ENCODE data around the gene IKZF4.
A peak's percentile ranks its signal among the peaks of the same experiment; 100 is the strongest.
"Not testable (repeated sequence)": the region's sequence is repeated elsewhere in the genome, so short reads cannot be mapped to it uniquely, and the experiment has no call there.

The IKZF4 gene

GRCh38 chr12:56020423-56021184, at the start of gene IKZF4:
Gene IKZF4 (plus strand): TSS chr12:56021043. CDS start chr12:56021494, 451 bp downstream.
- DNase-seq = no peak

- DNase-seq = no peak
These were observed 48.8 kb upstream of the IKZF4 start for GRCh38 chr12:55972042-55972441.

GRCh38 chr12:55972456-55972855, 48.4 kb upstream of the IKZF4 start:
- no peak for DNase-seq

- no peak for DNase-seq
These were observed 47.8 kb upstream of the IKZF4 start for GRCh38 chr12:55972911-55973598.

DNA sequence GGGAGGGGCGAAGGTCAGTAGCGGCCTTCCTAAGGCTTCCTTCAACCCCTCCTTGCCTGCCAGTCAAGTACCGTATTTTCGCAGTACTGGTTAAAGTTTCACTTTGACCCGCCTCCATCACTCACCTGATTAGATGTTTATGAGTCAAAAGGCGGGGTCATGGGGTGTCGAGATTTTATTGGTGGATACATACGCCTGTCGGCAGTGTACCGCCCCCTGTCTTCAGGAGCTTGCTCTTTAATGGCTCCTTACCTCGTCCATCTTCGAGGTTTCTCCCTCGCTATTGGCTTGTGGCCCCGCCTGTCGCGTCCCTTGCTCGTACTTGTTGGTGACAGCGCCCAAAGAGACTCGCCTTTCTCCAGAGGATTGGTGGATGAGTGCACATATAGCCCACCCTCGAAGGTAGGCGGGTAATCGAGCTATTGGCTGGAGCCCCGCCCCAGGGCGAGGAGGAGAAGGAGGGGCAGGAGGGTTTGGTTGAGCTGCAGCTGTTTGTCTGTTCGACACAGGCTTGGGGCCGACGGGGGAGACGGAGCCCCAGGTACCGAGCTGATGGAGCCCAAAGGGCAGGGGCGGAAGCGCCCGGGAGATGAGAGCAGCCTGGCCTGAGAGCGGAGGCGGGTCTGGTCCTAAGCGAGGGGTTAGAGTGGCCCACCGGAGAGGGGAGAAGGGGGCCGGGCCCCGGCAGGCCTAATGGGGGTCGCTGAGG, 47.1 kb upstream of the IKZF4 start, which contains the start of gene RAB5B:
Gene RAB5B, plus strand, starts transcription at position 480 of the 709 bp plus-strand sequence. CDS start 12,883 bp downstream, outside the sequence.
- peak; percentile 96 for DNase-seq

DNA sequence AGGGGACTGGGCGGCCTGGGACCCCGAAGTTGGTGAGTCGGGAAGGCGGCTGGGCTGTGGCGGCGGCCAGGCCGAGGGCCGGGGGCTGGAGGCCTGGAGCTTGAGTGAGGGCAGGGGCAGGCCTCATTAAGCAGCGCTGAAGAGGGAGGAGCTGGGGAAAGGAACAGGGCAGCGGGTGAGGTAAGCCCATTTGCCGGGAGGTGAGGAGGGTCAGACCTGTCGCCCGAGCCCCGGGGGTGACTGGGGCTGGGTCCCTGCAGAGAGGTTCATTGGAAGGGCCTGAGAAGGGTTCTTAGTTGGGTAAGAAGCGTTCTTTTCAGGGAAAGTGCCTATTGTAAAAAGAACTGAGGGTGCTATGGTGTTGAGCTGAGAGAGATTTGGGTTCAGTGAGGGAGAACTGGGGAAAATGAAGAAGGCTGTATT, 46.5 kb upstream of the IKZF4 start:
- DNase-seq = peak; percentile 30

- DNase-seq = no peak
These were observed 42.5 kb upstream of the IKZF4 start for GRCh38 chr12:55978393-55978792.

- no peak for DNase-seq
These were observed 41.8 kb upstream of the IKZF4 start for GRCh38 chr12:55979069-55979468.

DNA sequence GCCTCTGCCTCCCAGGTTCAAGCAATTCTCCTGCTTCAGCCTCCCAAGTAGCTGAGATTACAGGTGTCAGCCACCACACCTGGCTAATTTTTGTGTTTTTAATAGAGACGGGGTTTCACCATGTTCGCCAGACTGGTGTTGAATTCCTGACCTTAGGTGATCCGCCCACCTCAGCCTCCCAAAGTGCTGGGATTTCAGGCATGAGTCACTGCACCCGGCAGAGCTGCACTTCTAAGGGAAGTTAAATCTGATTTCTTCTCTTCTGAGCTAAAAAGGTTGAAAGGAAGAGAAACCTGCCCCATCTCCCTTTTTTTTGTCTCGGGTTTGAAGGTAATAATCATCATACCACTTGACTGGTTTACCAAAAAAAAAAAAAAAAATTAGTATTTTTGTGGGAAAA, 39.0 kb upstream of the IKZF4 start:
- not testable (repeated sequence) for DNase-seq

GRCh38 chr12:55982319-55982936, 38.4 kb upstream of the IKZF4 start:
- DNase-seq = no peak

DNA sequence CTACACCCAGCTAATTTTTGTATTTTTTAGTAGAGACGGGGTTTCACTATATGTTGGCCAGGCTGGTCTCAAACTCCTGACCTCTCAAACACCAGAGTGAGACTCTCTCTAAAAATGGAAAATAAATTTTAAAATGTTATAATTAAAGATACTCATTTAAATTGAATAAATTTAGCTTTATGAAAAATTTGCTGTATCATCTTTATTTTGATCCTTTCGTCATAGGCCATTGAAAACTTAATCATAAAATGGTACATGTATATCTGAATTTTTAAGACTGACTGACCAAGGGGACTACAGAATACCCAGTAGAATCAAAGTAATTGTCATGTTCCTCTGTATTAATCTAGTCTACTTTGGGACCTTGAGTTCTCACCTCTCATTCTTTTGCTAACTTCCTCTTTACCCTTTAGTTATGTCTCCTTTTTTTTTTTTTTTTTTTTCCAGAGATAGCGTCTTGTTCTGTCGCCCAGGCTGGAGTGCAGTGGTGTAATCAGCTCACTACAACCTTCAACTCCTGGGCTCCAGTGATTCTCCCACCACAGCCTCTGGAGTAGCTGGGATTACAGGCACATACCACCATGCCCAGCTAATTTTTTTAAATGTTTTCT, 37.5 kb upstream of the IKZF4 start:
- no peak for DNase-seq

DNA sequence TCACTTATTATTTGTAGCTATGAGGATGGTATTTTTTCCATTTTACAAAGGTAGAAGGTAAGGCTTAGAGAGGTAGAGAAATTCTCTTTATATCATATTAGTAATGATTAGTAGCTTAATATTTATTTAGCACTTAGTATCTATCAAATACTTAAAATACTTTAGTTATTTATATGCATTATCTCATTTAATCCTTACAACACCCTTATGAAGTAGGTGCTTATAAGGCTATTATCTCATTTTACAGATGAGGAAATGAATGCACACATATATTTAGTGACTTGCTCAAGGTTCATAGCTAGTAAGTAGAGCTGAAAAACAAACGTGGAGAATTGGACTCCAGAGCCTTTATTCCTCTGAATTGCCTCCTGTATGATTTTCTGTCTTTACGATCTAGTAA, 36.0 kb upstream of the IKZF4 start:
- no peak for DNase-seq

DNA sequence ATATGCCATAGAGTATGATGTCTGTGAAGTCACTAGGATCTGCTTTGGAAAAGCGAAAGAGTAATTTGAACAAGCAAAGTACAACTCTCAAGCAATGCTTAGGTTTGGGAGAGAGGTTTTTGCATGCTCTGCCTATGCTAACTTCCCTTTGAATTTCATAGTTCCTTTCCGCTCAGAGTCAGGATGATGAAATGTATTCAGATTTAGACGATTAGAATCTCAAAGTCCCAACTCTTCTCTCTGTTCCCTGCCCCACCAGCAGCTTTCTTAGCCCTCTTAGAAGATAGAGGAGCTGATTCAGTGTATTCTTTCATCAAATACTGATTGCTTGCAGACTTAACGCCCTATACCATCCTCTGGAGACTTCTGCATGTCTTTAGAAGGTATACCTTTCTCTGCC, 35.5 kb upstream of the IKZF4 start:
- DNase-seq = no peak

GRCh38 chr12:55985976-55986375, 34.9 kb upstream of the IKZF4 start:
- DNase-seq = not testable (repeated sequence)

GRCh38 chr12:55991110-55991509, 29.7 kb upstream of the IKZF4 start:
- DNase-seq = no peak

GRCh38 chr12:55993230-55993853, 27.5 kb upstream of the IKZF4 start:
- no peak for DNase-seq

DNA sequence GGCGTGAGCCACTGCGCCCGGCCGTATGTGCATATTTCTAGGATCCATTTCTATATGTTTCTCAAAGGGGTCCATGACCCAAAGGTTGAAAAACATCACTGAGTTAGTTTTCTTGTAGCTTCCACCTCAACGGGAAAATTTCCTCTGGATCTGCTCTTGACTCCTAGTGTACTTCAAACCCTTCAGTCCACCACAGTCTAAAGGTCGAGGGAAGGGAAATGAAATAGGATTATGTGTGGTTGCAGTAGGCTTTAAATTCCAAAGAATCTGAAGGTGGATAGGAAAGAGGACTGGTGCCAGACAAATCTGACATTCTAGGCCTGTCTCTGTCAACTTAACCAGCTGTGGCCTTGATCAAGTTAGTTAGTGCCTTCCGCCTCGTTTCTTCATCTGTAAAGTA, 25.5 kb upstream of the IKZF4 start:
- no peak for DNase-seq

DNA sequence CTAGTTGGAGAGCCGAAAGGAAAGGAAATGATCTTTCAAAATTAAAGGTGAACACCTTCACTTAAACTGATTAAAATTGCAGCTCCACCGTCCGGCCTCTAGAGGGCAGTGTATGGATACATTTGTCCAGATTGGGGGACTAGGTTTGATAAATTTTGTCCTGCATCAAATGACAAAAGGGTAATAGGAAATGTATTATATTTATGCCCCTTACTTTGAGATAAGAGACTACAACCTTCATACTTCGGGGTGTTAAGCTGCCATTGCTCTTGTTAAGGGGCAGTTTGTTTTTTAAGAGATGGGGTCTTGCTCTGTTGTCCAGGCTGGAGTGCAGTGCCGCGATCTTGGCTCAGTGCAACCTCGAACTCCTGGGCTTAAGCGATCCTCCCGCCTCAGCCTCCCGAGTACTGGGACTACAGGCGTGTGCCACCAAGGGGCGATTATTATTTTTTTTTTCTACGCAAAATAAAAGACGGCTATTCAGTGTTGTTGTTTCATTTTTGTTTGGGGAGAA, 24.6 kb upstream of the IKZF4 start:
- DNase-seq = peak; percentile 56

- DNase-seq = no peak
These were observed 23.9 kb upstream of the IKZF4 start, which contains the start of gene SUOX for GRCh38 chr12:55996715-55997534. Gene SUOX (plus strand): TSS chr12:55997276. CDS start chr12:56002222, 4,946 bp downstream.

DNA sequence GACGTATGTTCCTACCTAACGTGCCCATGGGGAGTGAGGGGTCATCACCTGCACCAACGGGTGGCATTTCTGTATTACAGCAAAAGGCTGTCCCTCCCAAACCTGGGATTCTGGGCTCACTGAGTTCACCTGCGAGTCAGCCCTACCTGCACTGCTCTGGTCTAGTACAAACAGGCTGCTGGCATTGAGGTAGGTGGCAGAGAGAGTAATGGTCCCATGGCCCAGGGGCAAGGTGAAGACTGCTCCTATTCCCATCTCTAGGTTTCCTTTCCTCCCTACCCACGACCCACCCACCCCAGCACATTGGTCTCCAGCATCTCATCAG, 23.3 kb upstream of the IKZF4 start:
- no peak for DNase-seq

DNA sequence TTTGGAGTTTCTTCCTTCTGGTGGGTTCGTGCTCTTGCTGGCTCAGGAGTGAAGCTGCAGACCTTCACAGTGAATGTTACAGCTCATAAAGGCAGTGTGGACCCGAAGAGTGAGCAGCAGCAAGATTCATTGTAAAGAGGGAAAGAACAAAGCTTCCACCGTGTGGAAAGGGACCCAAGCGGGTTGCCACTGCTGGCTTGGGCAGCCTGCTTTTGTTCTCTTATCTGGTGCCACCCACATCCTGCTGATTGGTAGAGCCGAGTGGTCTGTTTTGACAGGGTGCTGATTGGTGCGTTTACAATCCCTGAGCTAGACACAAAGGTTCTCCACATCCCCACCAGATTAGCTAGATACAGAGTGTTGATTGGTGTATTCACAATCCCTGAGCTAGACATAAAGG, 21.3 kb upstream of the IKZF4 start:
- DNase-seq = not testable (repeated sequence)
